Suppressor macrophage (primary cell): ENCODE measurements around the gene ZCCHC17.

Source experiments
- DNase-seq, 4 experiments: peaks; one replicate each; pipeline ENCODE4 v3.0.0-alpha.2; 2020 to 2022

The ZCCHC17 gene

DNA sequence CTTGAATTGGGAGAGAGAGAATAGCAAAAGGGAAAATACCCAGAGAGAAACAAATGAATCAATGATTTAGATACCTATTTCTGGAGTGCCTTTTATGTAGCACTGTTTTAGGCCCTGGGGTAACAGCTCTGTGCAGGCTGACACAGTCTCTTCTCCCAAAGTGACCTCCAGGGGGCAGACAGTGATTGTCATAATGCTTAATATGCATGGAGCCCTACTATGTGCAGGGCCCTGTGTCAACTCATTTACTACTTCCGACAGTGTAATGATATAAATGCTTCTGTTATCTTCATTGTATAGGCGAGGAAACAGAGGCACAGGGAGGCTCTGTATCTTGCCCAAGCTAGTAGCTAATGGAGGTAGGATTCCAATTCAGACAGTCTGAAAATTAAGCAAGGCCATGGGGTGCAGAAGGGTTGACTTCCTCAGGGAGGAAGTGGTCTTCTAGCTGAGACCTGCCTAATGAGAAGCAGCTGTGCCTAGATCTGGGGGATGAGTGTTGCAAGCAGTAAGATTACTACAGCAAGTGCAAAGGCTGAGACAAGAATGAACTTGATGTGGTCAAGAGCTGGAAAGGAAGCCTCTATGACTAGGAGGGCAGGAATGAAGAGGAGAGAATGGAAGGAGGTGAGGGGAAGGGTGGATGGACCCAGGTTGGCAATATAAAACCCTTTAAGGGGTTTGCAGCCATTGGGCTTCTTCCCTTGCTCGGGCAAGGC is 100.0 kb downstream of the ZCCHC17 start:
- peak; percentile 20 to 54 (median 37) for DNase-seq

DNA sequence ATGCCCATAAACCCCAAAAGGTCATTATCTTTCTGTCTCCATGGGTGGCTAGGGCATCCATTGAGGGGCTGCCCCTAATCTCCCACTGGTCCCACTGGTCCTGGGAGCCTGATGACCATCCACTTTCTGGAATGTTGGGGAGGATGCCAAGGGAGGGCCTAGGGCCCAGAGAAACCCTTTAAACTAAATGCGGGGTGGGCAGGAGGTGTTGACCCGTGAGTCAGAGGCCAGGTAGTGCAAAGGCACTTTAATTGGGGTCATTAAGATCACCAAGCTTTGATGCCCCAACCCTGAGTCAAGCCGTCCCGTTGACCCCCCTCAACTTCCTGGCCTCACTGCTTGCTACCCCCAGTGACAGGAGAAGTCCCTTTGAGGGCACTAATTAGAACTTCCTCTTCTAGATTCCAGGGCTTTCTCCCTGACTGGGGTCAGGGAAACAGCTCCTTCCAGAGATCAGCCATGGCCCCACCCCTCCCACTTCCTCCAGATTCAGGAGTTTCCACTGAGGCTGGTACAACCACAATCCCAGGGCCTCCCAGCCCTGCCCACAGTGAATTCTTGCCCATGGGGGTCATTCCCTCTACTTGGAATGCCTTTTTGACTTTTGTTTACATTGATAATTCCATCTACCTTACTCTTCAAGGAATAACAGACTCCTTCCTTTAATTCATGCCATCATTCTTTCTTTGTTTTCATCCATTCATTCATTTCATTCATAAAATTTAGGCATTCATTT is 100.7 kb downstream of the ZCCHC17 start:
- DNase-seq, result peak in 3 of 4 experiments; percentile 40

DNA sequence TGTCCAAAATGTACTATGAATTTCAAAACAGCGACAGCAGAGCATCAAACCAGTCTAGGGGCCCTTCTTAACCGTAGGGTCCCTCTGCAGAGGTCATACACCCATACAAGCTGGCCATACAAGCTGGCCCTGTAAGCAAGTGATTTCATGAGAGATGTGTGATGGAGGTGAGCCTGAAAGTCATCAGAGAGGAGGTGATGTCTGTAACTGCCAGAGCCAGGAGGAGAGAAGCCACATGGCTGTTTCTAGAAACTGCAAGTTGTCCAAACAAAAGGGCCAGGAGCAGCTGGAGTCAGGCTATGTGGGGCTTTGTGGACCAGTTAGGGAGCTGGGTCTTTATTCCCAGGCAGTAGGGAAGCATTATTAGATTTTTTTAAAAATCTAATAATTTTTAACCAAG is 101.4 kb downstream of the ZCCHC17 start:
- DNase-seq, result no peak

DNA sequence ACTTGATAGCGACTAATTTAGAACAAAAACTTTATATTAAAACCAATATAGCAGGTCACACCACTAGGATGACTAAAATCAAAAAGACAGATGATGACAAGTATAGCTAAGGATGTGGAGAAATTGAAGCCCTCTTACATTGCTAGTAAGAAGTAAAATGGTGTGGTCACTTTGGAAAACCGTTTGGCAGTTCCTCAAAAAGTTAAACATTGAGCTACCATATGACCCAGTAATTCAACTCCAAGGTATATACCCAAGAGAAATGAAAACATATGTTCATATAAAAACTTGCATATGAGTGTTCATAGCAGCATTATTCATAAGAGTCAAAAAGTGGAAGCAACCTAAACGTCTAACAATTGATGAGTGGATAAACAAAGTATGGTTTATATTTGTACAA is 103.1 kb downstream of the ZCCHC17 start:
- peak in 1 of 4 experiments; percentile 23 for DNase-seq

DNA sequence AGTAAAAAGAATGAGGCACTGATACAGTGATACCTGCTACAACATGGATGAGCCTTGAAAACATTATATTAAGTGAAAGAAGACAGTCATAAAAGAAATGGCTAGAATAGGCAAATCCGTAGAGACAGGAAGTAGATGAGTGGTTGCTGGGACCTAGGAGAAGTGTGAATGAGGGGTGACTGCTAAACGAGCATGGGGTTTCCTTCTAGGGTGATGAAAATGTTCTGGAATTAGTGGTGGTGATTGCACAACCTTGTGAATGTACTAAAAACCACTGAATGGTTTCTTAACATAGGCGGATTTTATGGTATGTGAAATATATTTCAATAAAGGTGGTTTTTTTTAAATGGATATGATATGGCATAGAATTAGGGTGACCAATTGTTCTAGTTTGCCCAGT is 103.6 kb downstream of the ZCCHC17 start:
- peak; percentile 44 to 71 (median 50) for DNase-seq

DNA sequence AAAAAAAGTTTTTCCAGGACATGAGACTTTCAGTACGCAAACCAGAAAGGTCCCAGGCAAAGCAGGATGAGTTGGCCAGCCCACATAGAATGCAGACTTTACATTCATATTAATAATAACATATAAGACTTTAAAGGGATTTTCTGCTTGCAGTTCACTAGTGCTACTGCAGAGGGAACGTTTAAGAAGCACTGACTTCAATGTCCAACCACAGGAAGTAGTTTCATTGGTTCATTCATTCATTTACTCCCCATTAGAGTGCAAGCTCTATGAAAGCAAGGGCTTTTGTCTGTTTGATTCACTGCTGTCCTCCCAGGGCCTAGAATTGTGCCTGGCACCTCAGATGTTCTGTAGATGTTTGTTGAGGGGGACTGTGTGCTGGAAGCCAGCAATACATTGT is 104.4 kb downstream of the ZCCHC17 start:
- no peak for DNase-seq

DNA sequence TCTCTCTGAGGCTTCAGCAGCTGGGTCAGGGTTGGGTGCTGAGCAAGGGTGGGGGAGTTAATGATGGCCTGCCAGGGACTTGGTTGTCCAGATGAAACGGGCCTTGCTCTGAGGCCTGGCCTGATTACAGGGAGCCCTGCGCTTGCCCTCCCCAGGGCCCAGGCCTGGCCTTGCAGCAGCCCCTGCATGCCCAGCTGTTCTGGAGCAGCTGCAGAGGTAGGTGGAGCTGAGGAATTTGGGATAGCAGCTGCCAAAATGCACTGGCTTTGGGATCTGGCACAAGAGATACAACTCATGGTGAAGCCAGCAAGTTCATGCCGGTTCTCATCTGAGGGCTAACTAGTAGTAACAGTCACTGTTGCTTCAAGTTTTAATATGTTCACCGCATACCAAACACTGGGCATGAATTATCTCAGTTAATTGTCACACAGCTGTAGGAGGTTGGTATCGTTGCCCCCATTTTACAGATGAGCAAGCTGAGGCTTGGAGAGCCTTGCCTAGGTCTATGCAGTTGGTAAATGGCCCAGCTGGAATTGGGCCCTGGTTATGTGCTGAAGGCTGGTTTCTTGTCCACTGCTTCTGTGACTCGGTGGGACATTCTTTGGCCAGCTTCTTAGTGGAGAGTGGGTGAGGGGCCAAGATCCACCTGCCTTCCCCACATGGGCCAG is 108.9 kb downstream of the ZCCHC17 start:
- no peak for DNase-seq

DNA sequence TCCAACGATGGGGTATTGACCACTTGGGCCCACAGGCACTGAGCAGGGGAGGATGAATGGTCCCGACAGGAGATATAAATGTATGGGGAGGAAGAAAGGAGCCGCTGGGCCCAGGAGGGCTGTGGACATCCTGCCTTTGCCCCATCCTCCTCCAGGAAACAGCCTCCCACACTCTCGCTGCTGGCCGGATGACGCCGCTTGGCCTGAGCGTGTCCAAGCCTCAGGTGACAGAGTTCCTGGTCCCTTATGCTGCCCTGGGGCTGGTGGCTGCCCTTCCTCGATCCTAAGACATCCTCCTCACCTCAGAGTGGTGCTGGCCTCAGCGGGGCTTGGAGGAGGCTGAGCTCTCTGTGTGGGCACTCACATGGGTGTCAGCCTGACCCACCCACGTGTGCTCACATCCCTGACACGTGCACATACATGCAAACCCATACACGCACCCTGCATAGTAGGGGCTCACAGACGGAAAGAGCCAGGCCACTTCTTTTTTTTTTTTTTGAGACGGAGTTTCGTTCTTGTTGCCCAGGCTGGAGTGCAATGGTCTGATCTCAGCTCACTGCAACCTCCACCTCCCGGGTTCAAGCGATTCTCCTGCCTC is 110.3 kb downstream of the ZCCHC17 start:
- DNase-seq, result peak in 1 of 4 experiments; percentile 18

DNA sequence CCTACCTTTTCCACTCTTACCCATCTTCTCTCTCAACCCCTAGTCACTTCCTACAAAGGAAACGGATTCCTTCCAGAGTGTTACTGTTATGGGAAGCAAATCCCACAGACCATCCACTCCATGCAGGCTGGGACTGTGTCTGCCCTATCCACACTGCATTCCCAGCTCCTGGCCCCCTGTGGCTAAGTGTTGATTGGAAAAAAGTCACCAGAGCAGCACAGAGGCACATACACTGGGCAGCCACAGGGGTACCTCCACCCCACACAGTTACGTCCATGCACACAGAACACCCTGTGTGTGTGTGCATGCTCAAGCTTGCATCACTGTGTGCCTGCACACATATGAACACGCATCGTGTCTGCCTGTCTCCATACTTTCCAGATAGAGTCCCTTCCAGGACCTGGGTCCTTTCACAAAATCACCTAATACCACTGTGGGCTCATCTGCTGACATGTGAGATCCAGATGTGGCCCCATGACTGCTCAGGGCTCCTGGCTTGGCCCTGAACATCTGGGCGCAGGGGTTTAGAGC is 112.0 kb downstream of the ZCCHC17 start:
- DNase-seq, result no peak

DNA sequence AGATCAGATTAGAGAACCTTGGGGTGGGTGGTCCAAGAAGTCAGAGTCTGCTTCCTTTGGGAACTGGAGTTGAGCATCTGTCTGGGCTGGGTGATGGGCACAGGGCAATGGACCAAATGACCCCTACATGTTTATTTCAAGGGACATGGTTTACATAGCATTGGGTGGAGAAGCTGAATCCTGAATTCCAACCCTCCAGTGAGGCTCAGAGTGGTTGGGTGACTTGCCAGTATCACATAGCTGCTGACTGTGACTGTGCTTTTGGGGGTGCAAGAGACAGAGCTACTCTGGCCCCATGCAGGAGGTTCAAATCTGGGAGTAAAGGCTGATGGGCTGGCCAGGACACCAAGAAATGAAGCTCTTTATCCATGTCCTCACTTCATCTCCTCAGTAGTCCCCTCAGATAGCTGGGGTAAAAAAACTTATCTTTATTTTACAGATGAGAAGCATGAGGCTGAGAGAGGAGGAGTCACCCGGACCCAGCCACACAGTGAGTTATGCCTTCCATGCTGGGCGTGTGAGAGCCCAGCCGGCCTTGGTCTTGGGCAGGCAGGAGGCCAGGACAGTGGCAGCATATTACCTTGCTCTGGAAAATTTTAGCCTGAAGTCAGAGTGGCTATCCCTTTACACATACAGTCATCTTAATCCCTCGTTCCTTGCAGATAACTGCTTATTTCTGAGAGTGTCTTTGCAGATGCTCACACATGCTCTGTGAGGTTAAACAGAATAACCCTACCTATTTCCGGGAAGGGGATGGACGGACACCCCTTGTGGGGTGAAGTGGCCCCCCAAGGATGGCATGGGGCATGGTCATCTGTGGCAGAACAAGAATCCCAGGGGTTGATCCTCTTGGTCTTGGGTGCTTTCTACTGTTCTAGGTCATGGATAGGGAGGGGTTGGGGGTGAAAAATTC is 113.4 kb downstream of the ZCCHC17 start:
- no peak for DNase-seq

DNA sequence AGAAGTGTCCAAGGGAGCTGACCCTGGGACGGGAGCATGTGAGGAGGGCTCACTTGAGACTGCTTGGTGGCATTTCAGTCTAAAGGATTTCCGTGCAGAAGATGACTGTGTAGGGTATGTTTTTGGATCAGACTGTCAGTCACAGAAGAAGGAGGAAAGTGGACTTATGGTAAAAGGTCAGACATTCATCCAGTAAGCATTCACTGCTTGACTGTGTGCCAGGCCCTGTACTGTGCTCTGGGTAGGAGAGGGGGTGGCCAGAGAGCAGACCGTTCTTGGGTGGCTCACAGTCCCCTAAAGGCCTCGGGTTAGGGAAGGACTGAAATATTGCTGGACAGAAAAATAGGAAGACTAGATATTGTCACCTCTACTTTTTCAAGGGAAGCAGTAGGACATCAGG is 114.0 kb downstream of the ZCCHC17 start:
- DNase-seq, result no peak

DNA sequence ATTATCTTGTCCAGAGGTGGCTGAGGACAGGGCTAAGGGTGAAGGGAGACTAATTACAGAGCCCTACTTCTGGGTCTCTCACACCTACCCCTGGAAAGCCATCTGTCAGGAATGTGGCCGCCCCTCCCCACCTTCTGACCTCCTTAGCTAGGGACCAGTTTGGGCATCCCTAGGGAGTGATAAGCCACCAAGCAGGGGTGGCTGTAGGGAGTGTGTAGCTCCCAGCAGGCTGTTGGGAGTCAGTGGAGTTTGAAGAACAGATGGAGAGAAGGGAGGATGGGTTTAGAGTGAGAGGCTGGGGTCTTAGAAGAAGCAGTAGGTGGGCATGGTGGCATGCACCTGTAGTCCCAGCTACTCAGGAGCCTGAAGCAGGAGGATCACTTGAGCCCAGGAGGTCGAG is 115.4 kb downstream of the ZCCHC17 start:
- no peak for DNase-seq

DNA sequence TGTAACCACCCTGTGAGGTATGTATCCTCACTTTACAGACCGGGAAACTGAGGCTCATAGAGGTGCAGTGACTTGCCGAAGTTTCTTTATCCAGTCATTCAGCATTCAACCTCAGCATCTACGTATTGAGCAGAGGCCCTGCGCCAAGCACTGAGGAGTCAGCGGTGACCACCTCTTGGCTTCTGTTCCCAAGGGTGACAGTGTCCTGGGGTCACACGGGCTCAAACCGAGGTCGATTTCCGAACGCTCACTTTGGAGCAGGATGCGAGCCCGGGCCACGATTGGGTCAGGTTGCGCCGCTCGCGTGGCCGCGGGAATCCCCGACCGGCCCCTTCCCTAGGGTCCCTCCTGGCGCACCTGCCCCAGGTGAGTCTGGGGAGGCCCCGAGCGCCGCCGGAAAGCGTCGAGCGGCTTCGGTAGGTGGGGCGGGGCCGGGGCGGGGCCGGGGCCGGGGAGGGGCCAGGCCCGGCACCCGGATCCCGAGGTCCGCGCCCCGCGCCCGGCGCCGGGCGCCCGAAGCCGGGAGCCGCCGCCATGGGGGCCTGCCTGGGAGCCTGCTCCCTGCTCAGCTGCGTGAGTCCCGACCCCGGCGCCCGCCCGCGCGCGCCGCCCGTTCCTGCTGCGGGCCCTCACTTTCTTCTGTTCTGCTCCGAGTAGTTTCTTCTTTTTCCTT is 116.0 kb downstream of the ZCCHC17 start, which contains the start of gene SERINC2:
TSS of gene SERINC2 (plus strand) at position 482 of the 673 bp plus-strand sequence. CDS start at position 535, 53 bp downstream.
- peak in 3 of 4 experiments; percentile 28 to 75 (median 65) for DNase-seq

DNA sequence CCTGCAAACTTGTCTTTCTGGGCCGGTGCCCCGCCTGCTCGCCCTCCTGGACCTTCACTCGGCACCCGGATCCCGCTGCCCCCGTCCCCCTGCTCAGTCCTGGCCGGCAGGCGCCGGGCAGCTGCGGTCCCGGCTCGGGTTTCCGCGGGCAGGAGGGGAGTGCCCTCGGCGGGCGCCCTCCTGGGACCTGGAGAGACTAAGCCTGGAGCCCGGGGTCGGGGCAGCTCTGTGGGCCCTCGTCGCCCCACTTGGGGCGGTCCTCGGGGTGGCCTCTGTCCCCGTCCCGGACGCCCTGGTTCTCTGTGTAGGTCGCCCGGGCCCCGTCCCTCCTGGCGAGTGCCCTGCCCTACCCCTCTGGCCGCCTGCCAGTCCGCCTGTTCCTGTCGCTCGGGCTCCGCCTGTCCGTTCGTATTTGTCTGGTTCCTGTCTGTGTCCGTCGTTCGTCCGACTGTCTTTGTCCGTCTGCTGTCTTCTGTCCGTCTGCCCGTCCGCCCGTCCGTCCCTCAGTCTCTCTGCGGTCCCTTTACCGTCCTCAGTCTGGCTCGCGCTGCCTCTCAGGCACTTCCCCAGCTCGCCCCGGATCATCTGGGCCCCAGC is 116.7 kb downstream of the ZCCHC17 start:
- peak; percentile 71 to 88 (median 75) for DNase-seq
